Measurements from ENCODE around the gene FHL1.

The FHL1 gene

GRCh38 chrX:136189222-136189621 is 41.9 kb downstream of the FHL1 start:
- no peak for DNase-seq

GRCh38 chrX:136190038-136190713 is 42.8 kb downstream of the FHL1 start:
- DNase-seq = no peak

GRCh38 chrX:136191171-136191570 is 43.8 kb downstream of the FHL1 start:
- no peak for DNase-seq

- no peak for DNase-seq
Observed at GRCh38 chrX:136192135-136192534, 44.8 kb downstream of the FHL1 start.

GRCh38 chrX:136192839-136193414 is 45.6 kb downstream of the FHL1 start:
- no peak for DNase-seq

- DNase-seq = no peak
Observed at GRCh38 chrX:136193771-136194170, 46.4 kb downstream of the FHL1 start.

- DNase-seq = no peak
Observed at GRCh38 chrX:136194536-136194935, 47.2 kb downstream of the FHL1 start.

GRCh38 chrX:136195247-136195646 is 47.9 kb downstream of the FHL1 start:
- no peak for DNase-seq

- no peak for DNase-seq
Observed at GRCh38 chrX:136196691-136197155, 49.4 kb downstream of the FHL1 start.

- no peak for DNase-seq
Observed at GRCh38 chrX:136198010-136198409, 50.7 kb downstream of the FHL1 start.

GRCh38 chrX:136198678-136199243 is 51.4 kb downstream of the FHL1 start:
- no peak for DNase-seq

GRCh38 chrX:136199365-136199764 is 52.0 kb downstream of the FHL1 start:
- no peak for DNase-seq

- no peak for DNase-seq
Observed at GRCh38 chrX:136200466-136200865, 53.1 kb downstream of the FHL1 start.

- no peak for DNase-seq
Observed at GRCh38 chrX:136201601-136202000, 54.3 kb downstream of the FHL1 start.

GRCh38 chrX:136202889-136203288 is 55.6 kb downstream of the FHL1 start:
- DNase-seq = no peak

- DNase-seq = no peak
Observed at GRCh38 chrX:136203438-136203837, 56.1 kb downstream of the FHL1 start.

- no peak for DNase-seq
Observed at GRCh38 chrX:136203951-136204350, 56.6 kb downstream of the FHL1 start.

- no peak for DNase-seq
Observed at GRCh38 chrX:136204571-136204970, 57.2 kb downstream of the FHL1 start.

GRCh38 chrX:136205882-136206380 is 58.6 kb downstream of the FHL1 start:
- DNase-seq = no peak

GRCh38 chrX:136206916-136207315 is 59.6 kb downstream of the FHL1 start:
- no peak for DNase-seq

- no peak for DNase-seq
Observed at GRCh38 chrX:136207546-136207945, 60.2 kb downstream of the FHL1 start.

- DNase-seq = no peak
Observed at GRCh38 chrX:136209016-136209738, 61.8 kb downstream of the FHL1 start.

- DNase-seq = no peak
Observed at GRCh38 chrX:136209751-136210150, 62.4 kb downstream of the FHL1 start.

GRCh38 chrX:136210243-136210642 is 62.9 kb downstream of the FHL1 start:
- no peak for DNase-seq
